Activated CD8-positive, alpha-beta memory T cell treated with anti-CD3 and anti-CD28 coated beads, Interleukin-2, amount 50 U/mL, for 1 hour (primary cell): ENCODE data around the gene RASA2.

Experiments used
- DNase-seq: peaks from one replicate; pipeline ENCODE4 v3.0.0-alpha.2; 2020; ENCODE audit errors: extremely low read depth

RASA2 gene

DNA sequence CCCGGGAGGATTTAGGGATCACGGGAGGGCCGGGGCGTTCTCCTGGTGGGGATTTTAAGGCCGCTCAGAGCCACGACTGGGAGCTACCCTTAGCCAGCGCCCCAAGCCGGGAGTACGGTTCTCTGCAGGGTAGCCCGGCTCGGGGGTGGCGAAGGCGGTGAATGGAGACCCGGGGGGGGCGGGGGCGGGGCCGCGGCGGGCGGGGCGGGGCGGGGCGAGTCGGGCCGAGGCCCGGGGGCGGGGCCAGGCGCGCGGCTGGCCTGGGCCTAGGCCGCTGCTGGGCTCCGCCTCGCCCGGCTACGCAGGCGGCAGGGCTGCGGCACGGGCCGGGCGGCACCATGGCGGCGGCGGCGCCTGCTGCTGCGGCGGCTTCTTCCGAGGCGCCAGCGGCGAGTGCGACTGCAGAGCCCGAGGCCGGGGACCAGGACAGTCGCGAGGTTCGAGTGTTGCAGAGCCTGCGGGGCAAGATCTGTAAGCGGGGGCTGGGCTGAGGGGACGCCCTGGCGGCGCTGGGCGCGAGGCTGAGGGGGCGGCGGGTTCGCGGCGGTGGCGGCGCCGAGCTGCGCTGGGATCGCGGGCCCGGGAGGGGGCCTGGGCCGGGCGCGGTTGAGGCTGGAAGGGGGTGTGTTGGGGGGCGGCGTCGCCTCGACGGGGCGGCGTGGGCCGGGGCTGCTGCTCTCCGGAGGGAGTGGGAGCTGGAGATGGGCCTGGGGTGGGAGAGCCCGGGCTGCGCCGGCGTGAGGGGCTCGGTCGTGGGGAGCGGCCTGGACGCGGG is at the start of gene RASA2:
TSS of gene RASA2 (plus strand) at position 282 of the 775 bp plus-strand sequence. CDS start at position 339, 57 bp downstream.
- DNase-seq = no peak

- no peak for DNase-seq
Measured at GRCh38 chr3:141439589-141439988, 47.2 kb upstream of the RASA2 start.

- no peak for DNase-seq
Measured at GRCh38 chr3:141440942-141441341, 45.9 kb upstream of the RASA2 start.

DNA sequence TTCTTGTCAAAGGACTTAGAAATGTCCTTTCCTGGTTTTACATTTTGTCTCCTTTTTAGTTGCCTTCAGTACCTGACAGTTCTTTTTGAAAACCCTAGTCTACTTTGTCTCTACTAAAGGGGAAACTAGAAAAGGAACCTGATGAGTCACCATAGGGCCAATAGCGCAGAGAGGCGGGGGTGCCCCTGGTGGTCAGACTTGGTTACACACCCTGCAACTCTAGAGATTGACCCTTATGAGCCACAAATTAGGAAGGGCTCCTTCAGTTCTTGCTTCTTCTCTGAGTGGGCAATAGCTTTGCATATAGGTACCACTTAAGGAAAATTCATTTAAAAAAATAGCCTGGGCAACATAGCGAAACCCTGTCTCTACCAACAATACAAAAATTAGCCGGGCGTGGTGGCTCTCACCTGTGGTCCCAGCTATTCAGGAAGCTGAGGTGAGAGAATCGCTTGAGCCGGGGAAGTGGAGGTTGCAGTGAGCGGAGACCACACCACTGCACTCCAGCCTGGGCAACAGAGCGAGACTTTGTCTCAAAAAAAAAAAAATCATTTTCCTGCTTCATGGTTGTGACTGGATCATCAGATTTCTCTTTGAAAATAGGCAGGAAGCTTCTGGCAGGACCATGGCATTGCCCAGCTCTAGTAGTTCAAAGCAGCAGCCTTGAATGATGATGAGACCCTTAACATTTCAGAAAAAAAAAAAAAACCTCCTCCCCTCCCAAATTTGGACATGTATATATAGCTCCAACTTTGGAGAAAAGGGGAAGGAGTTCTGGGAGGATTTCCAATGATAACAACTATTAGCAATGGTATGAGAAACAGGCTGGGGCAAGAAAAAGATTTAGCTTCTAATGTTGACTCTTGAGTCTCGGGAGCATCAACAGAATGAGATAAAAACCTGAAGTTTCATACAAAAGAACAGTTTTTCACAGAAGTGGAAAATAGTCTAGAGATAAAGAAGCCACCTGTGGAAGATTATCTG is 45.2 kb upstream of the RASA2 start:
- DNase-seq = peak; percentile 51

- DNase-seq = no peak
Measured at GRCh38 chr3:141442446-141442845, 44.4 kb upstream of the RASA2 start.

- no peak for DNase-seq
Measured at GRCh38 chr3:141442914-141443313, 43.9 kb upstream of the RASA2 start.

- DNase-seq = no peak
Measured at GRCh38 chr3:141444586-141445285, 42.1 kb upstream of the RASA2 start.

GRCh38 chr3:141445990-141446389 is 40.8 kb upstream of the RASA2 start:
- DNase-seq = no peak

GRCh38 chr3:141446737-141447136 is 40.1 kb upstream of the RASA2 start:
- DNase-seq = no peak

DNA sequence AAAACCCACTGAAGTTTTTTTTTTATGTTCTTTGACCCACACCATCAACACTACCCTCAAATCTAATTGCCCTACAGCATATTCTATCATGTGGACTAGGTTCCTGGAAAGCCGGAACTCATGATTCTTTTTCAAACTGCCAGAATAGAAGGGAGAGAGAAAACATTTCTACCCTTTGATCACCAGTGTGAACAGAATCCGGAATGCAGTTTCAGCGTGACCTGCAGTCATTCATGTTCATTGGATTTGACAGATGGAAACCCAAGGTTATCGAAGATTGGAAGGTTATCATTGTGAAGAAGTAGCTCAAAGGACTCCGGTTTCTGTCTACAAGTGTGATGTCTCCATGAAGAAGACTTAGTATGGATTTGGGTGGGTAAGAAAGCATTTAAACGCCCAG is 39.4 kb upstream of the RASA2 start:
- no peak for DNase-seq

GRCh38 chr3:141448606-141449220 is 38.1 kb upstream of the RASA2 start:
- no peak for DNase-seq

DNA sequence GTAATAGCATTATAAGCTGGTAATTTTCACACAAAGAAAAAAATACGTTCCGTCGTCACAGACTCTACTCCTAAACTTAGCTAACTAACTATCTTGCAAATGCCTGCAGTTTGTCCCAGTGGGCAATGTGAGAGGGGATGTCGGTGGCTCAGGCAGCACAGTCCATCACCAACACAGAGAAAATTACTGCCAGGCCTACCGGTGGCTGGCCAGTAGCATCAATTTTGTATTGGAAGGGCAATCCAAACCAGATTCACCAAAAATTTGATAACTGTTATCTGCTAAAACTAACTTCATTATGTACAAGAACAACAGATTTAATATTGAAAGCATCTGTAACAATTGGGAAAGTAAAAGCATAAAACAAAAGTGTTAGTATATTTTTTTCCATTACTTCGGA is 37.4 kb upstream of the RASA2 start:
- DNase-seq = no peak

DNA sequence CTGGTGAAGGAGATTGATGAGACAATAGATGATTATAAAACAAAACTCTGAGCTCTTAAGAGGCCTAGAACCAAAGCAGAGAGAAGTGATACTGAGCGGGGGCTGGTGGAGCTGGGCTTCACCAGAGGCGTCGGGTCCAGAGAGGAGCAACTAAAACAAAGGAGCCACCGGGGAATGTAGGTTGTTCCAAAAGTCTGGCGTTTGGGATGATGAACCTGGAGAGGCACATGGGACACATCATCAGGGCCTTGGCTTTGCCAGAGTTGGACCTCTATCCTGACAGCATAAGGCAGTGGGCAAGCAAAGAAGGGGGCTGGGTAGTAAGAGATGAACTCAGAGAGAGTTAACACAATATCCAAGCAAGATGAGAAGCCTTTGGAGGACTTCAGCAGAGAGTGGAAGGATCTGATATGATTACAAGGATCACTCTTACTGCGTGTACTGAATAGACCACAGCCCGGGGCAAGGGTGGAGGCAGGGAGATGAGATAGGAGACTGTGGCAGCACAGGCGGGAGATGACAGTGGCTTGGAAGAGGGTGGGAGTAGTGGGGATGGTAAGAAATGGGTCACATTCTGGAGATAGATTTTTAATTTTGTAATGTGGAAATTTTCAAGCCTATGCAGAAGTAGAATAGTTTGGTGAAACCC is 36.0 kb upstream of the RASA2 start:
- no peak for DNase-seq

DNA sequence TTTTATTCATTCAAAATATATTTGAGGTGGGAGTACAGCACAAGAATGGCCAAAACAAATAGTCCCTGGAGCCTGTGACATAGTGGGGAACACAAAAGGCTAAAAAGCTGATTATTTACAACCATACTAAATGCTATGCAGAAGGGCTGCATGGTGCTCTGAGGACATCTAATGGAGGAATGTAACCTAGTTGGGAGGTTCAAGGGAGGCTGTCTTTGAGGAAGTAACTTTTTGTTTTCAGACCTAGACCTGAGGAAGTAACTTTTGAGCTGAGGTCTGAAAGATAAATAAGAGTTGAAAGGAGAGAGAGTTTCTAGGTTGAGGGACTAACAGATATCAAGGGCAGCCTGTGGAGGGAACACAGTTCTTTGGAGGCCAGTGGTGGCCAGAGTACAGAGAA is 34.8 kb upstream of the RASA2 start:
- no peak for DNase-seq

DNA sequence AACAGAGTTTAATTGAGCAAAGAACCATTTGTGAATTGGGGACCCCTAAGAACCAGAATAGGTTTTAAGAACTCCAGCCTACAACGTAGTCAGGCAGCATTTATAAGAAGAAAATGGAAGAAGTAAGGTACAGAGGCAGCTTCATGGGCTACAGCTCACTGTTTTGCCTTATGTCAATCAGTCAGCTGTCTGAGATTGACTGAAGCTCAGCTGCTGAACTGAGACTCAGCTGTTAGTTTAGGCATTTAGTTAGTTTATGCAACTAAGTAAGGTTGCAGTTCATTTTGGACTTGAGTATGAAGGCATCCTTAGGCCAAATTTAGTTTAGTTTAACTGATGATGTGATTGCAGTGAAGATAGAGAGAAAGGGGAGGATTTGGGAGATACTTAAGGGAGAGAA is 34.1 kb upstream of the RASA2 start:
- DNase-seq = no peak

DNA sequence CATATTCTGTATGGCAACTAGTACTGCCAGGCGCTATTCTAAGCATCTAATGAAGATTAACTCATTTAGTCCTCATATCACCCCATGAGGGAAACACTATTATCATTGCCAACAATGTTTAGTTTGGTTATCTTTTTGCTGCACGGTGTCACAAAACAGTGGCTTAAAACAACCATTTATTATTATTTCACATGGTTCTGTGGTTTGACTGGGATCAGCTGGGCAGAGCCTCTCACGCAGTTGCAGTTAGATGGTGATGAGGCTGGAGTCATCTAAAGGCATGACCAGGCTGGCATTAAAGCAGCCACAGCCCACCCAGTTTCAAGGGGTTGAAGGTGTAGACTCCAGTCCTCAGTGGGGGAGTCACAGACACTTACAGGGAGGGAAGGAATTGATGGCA is 32.8 kb upstream of the RASA2 start:
- no peak for DNase-seq

GRCh38 chr3:141454906-141455602 is 31.8 kb upstream of the RASA2 start:
- no peak for DNase-seq

- no peak for DNase-seq
Measured at GRCh38 chr3:141455603-141456300, 31.1 kb upstream of the RASA2 start.

GRCh38 chr3:141456301-141456625 is 30.6 kb upstream of the RASA2 start:
- DNase-seq = no peak

GRCh38 chr3:141457624-141458236 is 29.1 kb upstream of the RASA2 start:
- DNase-seq = no peak
